Neural progenitor cell (in vitro differentiated cells): Measurements from ENCODE around the gene RNF175. TPM values are rescaled to one million over a fixed set of nuclear protein-coding genes. Genes with fewer than 3 reads are reported as not detected.

ENCODE experiments used
- DNase-seq: peaks from one replicate; pipeline ENCODE4 v3.0.0-alpha.2; 2016; ENCODE audit warnings: low spot score
- H2AFZ ChIP-seq: fragments of 200-600 bp; sonication (generic); replicated peaks from 2 replicates; pipeline ENCODE4 v1.6.1; 2016; ENCODE audit warnings: antibody characterized with exemption
- H3F3A ChIP-seq: fragments of 200-600 bp; sonication (generic); 2 replicates; pipeline ENCODE4 v1.6.1; 2016; ENCODE audit warnings: antibody characterized with exemption, low read depth
- H3K27ac ChIP-seq: fragments of 200-600 bp; sonication (generic); 2 replicates; pipeline ENCODE4 v1.5.1; 2016; ENCODE audit warnings: mild to moderate bottlenecking
- H3K27me3 ChIP-seq: fragments of 200-600 bp; sonication (generic); 2 replicates; pipeline ENCODE4 v1.6.1; 2016; ENCODE audit warnings: mild to moderate bottlenecking, moderate library complexity
- H3K36me3 ChIP-seq: fragments of 200-600 bp; sonication (generic); 2 replicates; pipeline ENCODE4 v1.5.1; 2016
- H3K4me1 ChIP-seq: fragments of 200-600 bp; sonication (generic); 2 replicates; pipeline ENCODE4 v1.6.1; 2016; ENCODE audit warnings: mixed run types
- H3K4me2 ChIP-seq: fragments of 200-600 bp; sonication (generic); 2 replicates; pipeline ENCODE4 v1.6.1; 2016
- H3K4me3 ChIP-seq: fragments of 200-600 bp; sonication (generic); 2 replicates; pipeline ENCODE4 v1.5.1; 2016
- H3K79me2 ChIP-seq: fragments of 200-600 bp; sonication (generic); 2 replicates; pipeline ENCODE4 v1.6.1; 2016; ENCODE audit warnings: low read depth
- H3K9ac ChIP-seq: fragments of 200-600 bp; sonication (generic); 2 replicates; pipeline ENCODE4 v1.6.1; 2016
- H3K9me3 ChIP-seq: fragments of 200-600 bp; sonication (generic); 2 replicates; pipeline ENCODE4 v1.5.1; 2016; ENCODE audit warnings: low read depth
- H4K20me1 ChIP-seq: fragments of 200-600 bp; sonication (generic); 2 replicates; pipeline ENCODE4 v1.6.1; 2016; ENCODE audit warnings: low read depth
- H3K27ac Mint-ChIP-seq: 3 replicates; pipeline ENCODE4 v1.8.0; 2021; ENCODE audit warnings: mixed read lengths
- H3K27me3 Mint-ChIP-seq: 2 replicates; pipeline ENCODE4 v1.8.0; 2022; ENCODE audit warnings: low read depth, mild to moderate bottlenecking, inconsistent platforms, moderate library complexity, mixed read lengths; ENCODE audit not compliant: insufficient read depth
- H3K36me3 Mint-ChIP-seq: 3 replicates; pipeline ENCODE4 v1.8.0; 2021; ENCODE audit warnings: mixed read lengths
- H3K4me1 Mint-ChIP-seq: 3 replicates; pipeline ENCODE4 v1.8.0; 2021; ENCODE audit warnings: mixed read lengths
- H3K4me3 Mint-ChIP-seq: 3 replicates; pipeline ENCODE4 v1.8.0; 2021; ENCODE audit warnings: mild to moderate bottlenecking, moderate library complexity, mixed read lengths
- H3K9me3 Mint-ChIP-seq: 3 replicates; pipeline ENCODE4 v1.8.0; 2020; ENCODE audit warnings: mixed read lengths
- CTCF ChIP-seq: fragments of 200-600 bp; sonication (generic); IDR thresholded peaks from 2 replicates; pipeline ENCODE4 v1.5.1; 2017; ENCODE audit warnings: antibody characterized with exemption, mild to moderate bottlenecking
- EZH2 ChIP-seq: fragments of 200-600 bp; sonication (generic); IDR thresholded peaks from 2 replicates; pipeline ENCODE4 v1.6.1; 2017; ENCODE audit warnings: antibody characterized with exemption, mild to moderate bottlenecking, moderate library complexity
- EZH2phosphoT487 ChIP-seq: fragments of 200-600 bp; sonication (generic); IDR thresholded peaks from 2 replicates; pipeline ENCODE4 v1.6.1; 2017; ENCODE audit warnings: antibody characterized with exemption
- total RNA-seq: library from RNA; depleted of rRNA; stranded (reverse); fragments of >200 nt; gene quantifications from 2 replicates; pipeline ENCODE4 v1.2.3, GENCODE V29; 2015; ENCODE audit warnings: low replicate concordance

RNF175 gene
- total RNA-seq, 1 donor from 2014 or later = 34.6 TPM

- no peak overlapping the region for H3K27ac ChIP-seq
- no peak overlapping the region for H3K4me2 ChIP-seq
- H3K4me3 ChIP-seq = no peak overlapping the region
- H3K4me1 Mint-ChIP-seq = no peaks in the 10 kb centered on the region
- no peak overlapping the region for H3K4me3 Mint-ChIP-seq
- DNase-seq = no peak
- no peaks in the 10 kb centered on the region for H3K4me1 ChIP-seq
- H3K27me3 ChIP-seq = no peaks in the 10 kb centered on the region
- H3K27me3 Mint-ChIP-seq = peaks cover 10% of the 10 kb centered on the region
- no peaks in the 10 kb centered on the region for H3K36me3 ChIP-seq
- H3K36me3 Mint-ChIP-seq = peaks cover 3% of the 10 kb centered on the region
- no peaks in the 10 kb centered on the region for H3K79me2 ChIP-seq
- no peak overlapping the region for H2AFZ ChIP-seq
- TF ChIP-seq EZH2phosphoT487 = no peak
- no peak overlapping the region for H3K27ac Mint-ChIP-seq
- H3K9ac ChIP-seq = no peak overlapping the region
- no peaks in the 10 kb centered on the region for H3F3A ChIP-seq
- H3K9me3 ChIP-seq = no peaks in the 10 kb centered on the region
- peaks cover 17% of the 10 kb centered on the region for H3K9me3 Mint-ChIP-seq
- no peaks in the 10 kb centered on the region for H4K20me1 ChIP-seq
These were observed 96.2 kb downstream of the RNF175 start for GRCh38 chr4:153663667-153664066.

GRCh38 chr4:153661908-153662307 lies 97.9 kb downstream of the RNF175 start:
- Histone ChIP-seq H3K9me3 (no peaks in the 10 kb centered on the region), H4K20me1 (no peaks in the 10 kb centered on the region), H3K36me3 (no peaks in the 10 kb centered on the region), H3K79me2 (no peaks in the 10 kb centered on the region), H3F3A (no peaks in the 10 kb centered on the region), H3K4me1 (no peaks in the 10 kb centered on the region), H3K4me2 (no peak overlapping the region), H2AFZ (no peak overlapping the region), H3K27ac (no peak overlapping the region), H3K4me3 (no peak overlapping the region), H3K27me3 (no peaks in the 10 kb centered on the region), H3K9ac (no peak overlapping the region)
- no peak for TF ChIP-seq CTCF
- no peak for TF ChIP-seq EZH2phosphoT487
- TF ChIP-seq EZH2 = no peak
- H3K27me3 Mint-ChIP-seq = peaks cover 10% of the 10 kb centered on the region
- no peaks in the 10 kb centered on the region for H3K4me1 Mint-ChIP-seq
- DNase-seq = no peak
- H3K9me3 Mint-ChIP-seq = peaks cover 17% of the 10 kb centered on the region
- peaks cover 3% of the 10 kb centered on the region for H3K36me3 Mint-ChIP-seq
- H3K4me3 Mint-ChIP-seq = no peak overlapping the region
- H3K27ac Mint-ChIP-seq = no peak overlapping the region

GRCh38 chr4:153661215-153661822 lies 98.5 kb downstream of the RNF175 start:
- H3K9ac ChIP-seq = no peak overlapping the region
- Mint-ChIP-seq H3K27ac (no peak overlapping the region), H3K4me3 (no peak overlapping the region), H3K36me3 (peaks cover 3% of the 10 kb centered on the region), H3K9me3 (peaks cover 17% of the 10 kb centered on the region), H3K27me3 (peaks cover 10% of the 10 kb centered on the region), H3K4me1 (no peaks in the 10 kb centered on the region)
- H3K9me3 ChIP-seq = no peaks in the 10 kb centered on the region
- no peak for DNase-seq
- H3K4me1 ChIP-seq = no peaks in the 10 kb centered on the region
- no peaks in the 10 kb centered on the region for H3F3A ChIP-seq
- no peaks in the 10 kb centered on the region for H4K20me1 ChIP-seq
- H3K27ac ChIP-seq = no peak overlapping the region
- H3K79me2 ChIP-seq = no peaks in the 10 kb centered on the region
- no peak overlapping the region for H3K4me3 ChIP-seq
- TF ChIP-seq CTCF (no peak), EZH2 (no peak), EZH2phosphoT487 (no peak)
- H3K36me3 ChIP-seq = no peaks in the 10 kb centered on the region
- no peaks in the 10 kb centered on the region for H3K27me3 ChIP-seq
- no peak overlapping the region for H2AFZ ChIP-seq
- no peak overlapping the region for H3K4me2 ChIP-seq

Other genes starting within 250 kb of the RNF175 start
- gene TLR2, start 75.7 kb downstream of the RNF175 start, total RNA-seq = 0.22 and 0.34 TPM in 2 replicates
- 86.1 and 123 TPM in 2 replicates for gene SFRP2, start 29.1 kb upstream of the RNF175 start, total RNA-seq